OCI-LY1 (cell line): ENCODE data around the gene DOCK10.

Experiments used
- H2AFZ ChIP-seq: fragments of 200-600 bp; sonication (generic), shearing (Covaris generic); 2 replicates; pipeline ENCODE4 v1.6.0; 2014; ENCODE audit warnings: antibody characterized with exemption, mild to moderate bottlenecking, low read length
- H3F3A ChIP-seq: fragments of 200-600 bp; sonication (generic), shearing (Covaris generic); 2 replicates; pipeline ENCODE4 v1.6.0; 2014; ENCODE audit warnings: mild to moderate bottlenecking, antibody characterized with exemption, low read length, moderate library complexity; ENCODE audit not compliant: insufficient read depth
- H3K27ac ChIP-seq: fragments of 200-600 bp; sonication (generic); 2 replicates; pipeline ENCODE4 v1.5.1; 2014; ENCODE audit warnings: low read length, mixed run types, mild to moderate bottlenecking, low read depth; ENCODE audit not compliant: poor library complexity, severe bottlenecking
- H3K27me3 ChIP-seq: fragments of 200-600 bp; sonication (generic); 2 replicates; pipeline ENCODE4 v1.6.0; 2014; ENCODE audit warnings: antibody characterized with exemption, mild to moderate bottlenecking, low read length, moderate library complexity; ENCODE audit not compliant: insufficient read depth
- H3K36me3 ChIP-seq: fragments of 200-600 bp; sonication (generic); 2 replicates; pipeline ENCODE4 v1.6.1; 2014; ENCODE audit warnings: mild to moderate bottlenecking, antibody characterized with exemption, low read length, moderate library complexity, mixed read lengths; ENCODE audit not compliant: insufficient read depth
- H3K4me1 ChIP-seq: fragments of 200-600 bp; sonication (generic); 2 replicates; pipeline ENCODE4 v1.5.1; 2014; ENCODE audit warnings: mild to moderate bottlenecking, low read length, moderate library complexity; ENCODE audit not compliant: insufficient read depth, severe bottlenecking
- H3K4me2 ChIP-seq: fragments of 200-600 bp; sonication (generic), shearing (Covaris generic); 2 replicates; pipeline ENCODE4 v1.6.1; 2014; ENCODE audit warnings: low read length
- H3K4me3 ChIP-seq: fragments of 200-600 bp; sonication (generic); 2 replicates; pipeline ENCODE4 v1.5.1; 2014; ENCODE audit warnings: low read length, low read depth, mild to moderate bottlenecking, mixed read lengths; ENCODE audit not compliant: poor library complexity, severe bottlenecking
- H3K79me2 ChIP-seq: fragments of 200-600 bp; shearing (Covaris generic); 2 replicates; pipeline ENCODE4 v1.6.1; 2016; ENCODE audit warnings: mixed run types, low read length, mixed read lengths; ENCODE audit not compliant: insufficient read depth
- H3K9ac ChIP-seq: fragments of 200-600 bp; sonication (generic), shearing (Covaris generic); 2 replicates; pipeline ENCODE4 v1.6.1; 2014; ENCODE audit warnings: mild to moderate bottlenecking, low read length, mixed read lengths
- H3K9me2 ChIP-seq: fragments of 200-600 bp; sonication (generic), shearing (Covaris generic); 2 replicates; pipeline ENCODE4 v1.6.1; 2014; ENCODE audit warnings: low read depth, mild to moderate bottlenecking, low read length, mixed read lengths
- H3K9me3 ChIP-seq: fragments of 200-600 bp; shearing (Covaris generic); 2 replicates; pipeline ENCODE4 v1.6.1; 2014; ENCODE audit warnings: low read length, mixed read lengths
- H4K20me1 ChIP-seq: fragments of 200-600 bp; sonication (generic), shearing (Covaris generic); 2 replicates; pipeline ENCODE4 v1.6.0; 2016; ENCODE audit warnings: mild to moderate bottlenecking, low read length; ENCODE audit not compliant: insufficient read depth
- EZH2 ChIP-seq: fragments of 200-600 bp; sonication (generic), shearing (Covaris generic); IDR thresholded peaks from 2 replicates; pipeline ENCODE4 v1.8.0; 2017; ENCODE audit warnings: borderline replicate concordance, mixed run types, mild to moderate bottlenecking, antibody characterized with exemption, low read length, moderate library complexity, mixed read lengths
- TF ChIP-seq, protein P1 (sequence below): fragments of 200-600 bp; sonication (generic), shearing (Covaris generic); IDR thresholded peaks from 2 replicates; pipeline ENCODE4 v1.5.1; 2017; ENCODE audit warnings: mild to moderate bottlenecking, antibody characterized with exemption, low read length, moderate library complexity, mixed read lengths

The DOCK10 gene

GRCh38 chr2:224837558-224837957 is 204.7 kb downstream of the DOCK10 start:
- no peak overlapping the region for H3K27ac ChIP-seq

GRCh38 chr2:224837066-224837465 is 205.2 kb downstream of the DOCK10 start:
- H3K36me3 ChIP-seq, result peaks cover 4% of the 10 kb centered on the region; the same call in 1 of the 2 replicates
- no peaks in the 10 kb centered on the region for H3F3A ChIP-seq
- H3K4me3 ChIP-seq, result no peak overlapping the region
- no peaks in the 10 kb centered on the region for H3K9me3 ChIP-seq
- no peak overlapping the region for H3K9ac ChIP-seq
- no peaks in the 10 kb centered on the region for H3K9me2 ChIP-seq
- TF ChIP-seq EZH2, result no peak
- H3K4me1 ChIP-seq, result no peaks in the 10 kb centered on the region
- H3K4me2 ChIP-seq, result no peak overlapping the region
- H3K79me2 ChIP-seq, result no peaks in the 10 kb centered on the region
- no peaks in the 10 kb centered on the region for H3K27me3 ChIP-seq
- no peaks in the 10 kb centered on the region for H4K20me1 ChIP-seq
- no peak overlapping the region for H3K27ac ChIP-seq
- H2AFZ ChIP-seq, result no peak overlapping the region

More at GRCh38 chr2:224837558-224837957, 204.7 kb downstream of the DOCK10 start:
- H3K4me3 ChIP-seq, result no peak overlapping the region
- peaks cover 4% of the 10 kb centered on the region; the same call in 1 of the 2 replicates for H3K36me3 ChIP-seq
- no peak overlapping the region for H3K4me2 ChIP-seq
- no peak overlapping the region for H2AFZ ChIP-seq
- H3K9ac ChIP-seq, result no peak overlapping the region
- no peaks in the 10 kb centered on the region for H3K4me1 ChIP-seq
- no peaks in the 10 kb centered on the region for H3K79me2 ChIP-seq
- no peak for TF ChIP-seq EZH2
- TF ChIP-seq, protein P1, sequence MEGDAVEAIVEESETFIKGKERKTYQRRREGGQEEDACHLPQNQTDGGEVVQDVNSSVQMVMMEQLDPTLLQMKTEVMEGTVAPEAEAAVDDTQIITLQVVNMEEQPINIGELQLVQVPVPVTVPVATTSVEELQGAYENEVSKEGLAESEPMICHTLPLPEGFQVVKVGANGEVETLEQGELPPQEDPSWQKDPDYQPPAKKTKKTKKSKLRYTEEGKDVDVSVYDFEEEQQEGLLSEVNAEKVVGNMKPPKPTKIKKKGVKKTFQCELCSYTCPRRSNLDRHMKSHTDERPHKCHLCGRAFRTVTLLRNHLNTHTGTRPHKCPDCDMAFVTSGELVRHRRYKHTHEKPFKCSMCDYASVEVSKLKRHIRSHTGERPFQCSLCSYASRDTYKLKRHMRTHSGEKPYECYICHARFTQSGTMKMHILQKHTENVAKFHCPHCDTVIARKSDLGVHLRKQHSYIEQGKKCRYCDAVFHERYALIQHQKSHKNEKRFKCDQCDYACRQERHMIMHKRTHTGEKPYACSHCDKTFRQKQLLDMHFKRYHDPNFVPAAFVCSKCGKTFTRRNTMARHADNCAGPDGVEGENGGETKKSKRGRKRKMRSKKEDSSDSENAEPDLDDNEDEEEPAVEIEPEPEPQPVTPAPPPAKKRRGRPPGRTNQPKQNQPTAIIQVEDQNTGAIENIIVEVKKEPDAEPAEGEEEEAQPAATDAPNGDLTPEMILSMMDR, result no peak
- no peaks in the 10 kb centered on the region for H3K9me2 ChIP-seq
- no peaks in the 10 kb centered on the region for H3K9me3 ChIP-seq
- H3F3A ChIP-seq, result no peaks in the 10 kb centered on the region
- no peaks in the 10 kb centered on the region for H3K27me3 ChIP-seq
- no peaks in the 10 kb centered on the region for H4K20me1 ChIP-seq

- Histone ChIP-seq H4K20me1 (no peaks in the 10 kb centered on the region), H3K9me3 (no peaks in the 10 kb centered on the region), H3F3A (no peaks in the 10 kb centered on the region), H3K27ac (no peak overlapping the region), H3K4me3 (no peak overlapping the region), H3K4me2 (no peak overlapping the region), H2AFZ (no peak overlapping the region), H3K9me2 (no peaks in the 10 kb centered on the region), H3K9ac (no peak overlapping the region), H3K27me3 (no peaks in the 10 kb centered on the region), H3K79me2 (no peaks in the 10 kb centered on the region), H3K4me1 (no peaks in the 10 kb centered on the region), H3K36me3 (peaks cover 4% of the 10 kb centered on the region; the same call in 1 of the 2 replicates)
- no peak for TF ChIP-seq EZH2
- TF ChIP-seq, protein P1, result no peak
These were observed 206.0 kb downstream of the DOCK10 start for GRCh38 chr2:224836263-224836662.

GRCh38 chr2:224835405-224835804 is 206.9 kb downstream of the DOCK10 start:
- Histone ChIP-seq H4K20me1 (no peaks in the 10 kb centered on the region), H3K27ac (no peak overlapping the region), H2AFZ (no peak overlapping the region), H3K9me3 (no peaks in the 10 kb centered on the region), H3K79me2 (no peaks in the 10 kb centered on the region), H3K4me3 (no peak overlapping the region), H3K4me2 (no peak overlapping the region), H3F3A (no peaks in the 10 kb centered on the region), H3K4me1 (no peaks in the 10 kb centered on the region), H3K27me3 (no peaks in the 10 kb centered on the region), H3K9me2 (no peaks in the 10 kb centered on the region), H3K9ac (no peak overlapping the region), H3K36me3 (no peaks in the 10 kb centered on the region)
- no peak for TF ChIP-seq EZH2
- TF ChIP-seq, protein P1, result no peak
